HTERT RPE-1 (cell line): ENCODE results near the gene FCRL3.
"Not testable (repeated sequence)": the region's sequence is repeated elsewhere in the genome, so short reads cannot be mapped to it uniquely, and the experiment has no call there.

Experiments used
- in situ Hi-C: fragments of 300-500 bp; cut with MboI; formaldehyde crosslinking; loops from 4 replicates; pipeline ENCODE4 v1.14.3; 2020; ENCODE audit warnings: low sequenced_read_pairs

FCRL3 gene

GRCh38 chr1:157700732-157701131 lies at the start of gene FCRL3:
TSS of gene FCRL3 (minus strand) at chr1:157700769. CDS start at chr1:157700489, 280 bp downstream.
- in situ Hi-C loops, result no loop called here

DNA sequence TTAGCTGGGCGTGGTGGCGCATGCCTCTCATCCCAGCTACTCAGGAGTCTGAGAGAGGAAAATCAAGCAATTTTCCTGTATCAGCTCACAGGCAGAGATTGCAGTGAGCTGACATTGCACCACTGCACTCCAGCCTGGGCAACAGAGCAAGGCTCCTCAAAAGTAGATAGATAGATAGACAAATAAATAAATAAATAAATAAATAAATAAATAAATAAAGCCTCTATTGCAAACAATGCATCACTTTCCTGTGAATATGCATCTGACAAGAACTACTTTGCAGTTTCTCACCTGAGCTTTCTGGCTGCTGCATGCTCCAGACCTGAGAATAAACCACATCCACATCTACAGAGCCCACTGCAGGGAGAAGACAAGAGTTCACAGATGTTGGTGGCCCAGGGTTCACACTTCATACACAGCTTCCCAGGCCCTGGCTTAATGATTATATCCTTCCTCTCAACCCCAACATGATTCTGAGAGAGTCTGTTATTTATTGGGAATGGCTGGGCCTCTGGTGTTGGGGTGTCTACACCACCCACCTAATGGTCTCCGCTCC lies 47.8 kb upstream of the FCRL3 start:
- in situ Hi-C loops, result no loop called here

DNA sequence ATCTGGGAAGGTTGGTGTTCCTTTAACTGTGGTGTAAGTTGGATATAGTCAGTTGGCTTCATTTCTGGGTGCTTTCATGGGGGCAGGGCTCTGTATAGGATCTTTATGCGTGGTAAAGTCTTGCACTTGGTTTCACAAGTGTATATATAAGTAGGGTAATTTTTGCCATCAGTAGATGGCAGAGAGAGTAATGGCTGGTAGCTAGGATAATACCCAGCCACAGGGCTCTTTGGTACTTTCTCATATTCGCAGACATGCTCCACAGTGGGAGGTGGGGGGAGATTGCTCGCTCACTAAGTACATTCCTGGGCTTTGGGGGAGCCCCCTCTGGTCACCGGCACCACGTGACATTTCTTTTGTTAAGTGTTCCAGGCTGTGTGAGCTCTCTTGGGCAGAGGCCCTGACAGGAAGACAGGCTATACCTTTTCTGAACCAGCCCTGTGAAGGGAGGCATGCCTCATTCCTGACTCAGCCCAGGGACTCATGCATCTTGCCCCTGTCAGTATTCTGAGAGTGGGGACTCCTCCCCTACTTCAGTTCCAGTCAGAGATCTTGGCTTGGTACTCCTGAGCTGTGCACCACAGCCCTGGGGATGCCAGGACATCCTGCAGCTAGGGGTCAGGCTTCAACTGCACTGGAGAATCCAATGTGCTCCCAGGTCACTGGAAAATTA lies 38.8 kb upstream of the FCRL3 start:
- in situ Hi-C loops, result no loop called here

DNA sequence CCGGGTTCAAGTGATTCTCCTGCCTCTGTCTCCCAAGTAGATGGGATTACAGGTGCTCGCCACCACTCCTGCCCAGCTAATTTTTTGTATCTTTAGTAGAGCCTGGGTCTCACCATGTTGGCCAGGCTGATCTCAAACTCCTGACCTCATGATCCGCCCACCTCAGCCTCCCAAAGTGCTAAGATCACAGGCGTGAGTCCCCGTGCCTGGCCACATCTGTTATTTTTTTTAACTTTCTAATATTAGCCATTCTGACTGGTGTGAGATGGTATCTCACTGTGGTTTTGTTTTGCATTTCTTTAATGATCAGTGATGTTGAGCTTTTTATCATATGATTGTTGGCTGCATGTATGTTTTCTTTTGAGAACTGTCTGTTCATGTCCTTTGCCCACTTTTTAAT lies 35.4 kb upstream of the FCRL3 start:
- in situ Hi-C loops, result not testable (repeated sequence)

- in situ Hi-C loops, result no loop called here
These were observed 33.8 kb upstream of the FCRL3 start for GRCh38 chr1:157734321-157734720.

DNA sequence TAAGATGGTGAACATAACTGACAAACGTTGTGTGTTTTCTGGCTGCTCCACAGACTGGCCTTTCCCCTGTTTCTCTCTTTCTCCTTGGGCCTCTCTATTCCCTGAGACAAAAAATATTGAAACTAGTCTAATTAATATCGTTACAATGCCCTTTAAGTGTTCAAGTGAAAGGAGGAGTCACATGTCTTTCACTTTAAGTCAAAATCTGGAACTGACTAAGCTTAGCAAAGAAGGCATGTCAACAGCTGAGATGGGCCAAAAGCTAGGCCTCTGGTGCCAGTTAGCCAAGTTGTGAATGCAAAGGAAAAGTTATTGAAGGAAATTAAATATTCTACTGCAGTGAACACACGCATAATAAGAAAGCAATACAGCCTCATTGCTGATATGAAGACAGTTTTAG lies 32.2 kb upstream of the FCRL3 start:
- in situ Hi-C loops, result no loop called here

GRCh38 chr1:157725221-157725577 lies 24.6 kb upstream of the FCRL3 start:
- in situ Hi-C loops, result no loop called here

GRCh38 chr1:157724537-157725220 lies 24.1 kb upstream of the FCRL3 start:
- in situ Hi-C loops, result no loop called here

DNA sequence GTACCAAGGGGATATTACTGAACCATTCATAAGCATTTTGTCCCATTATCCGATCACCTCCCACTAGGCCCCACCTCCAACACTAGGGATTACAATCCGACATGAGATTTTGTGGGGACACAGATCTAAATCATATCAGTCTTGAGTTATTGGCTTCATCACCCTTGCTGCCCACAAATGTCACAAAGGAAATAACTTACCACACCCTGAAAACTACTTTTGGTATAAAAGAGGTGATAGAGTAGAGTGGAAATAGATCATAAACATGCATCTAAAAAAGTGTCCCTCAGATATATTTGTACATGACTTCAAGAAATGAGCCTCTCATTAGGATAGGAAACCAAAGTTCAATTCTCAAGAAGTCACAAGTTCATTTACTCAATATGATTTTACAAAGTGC lies 22.6 kb upstream of the FCRL3 start:
- in situ Hi-C loops, result no loop called here

GRCh38 chr1:157721985-157722384 lies 21.4 kb upstream of the FCRL3 start:
- in situ Hi-C loops, result no loop called here

DNA sequence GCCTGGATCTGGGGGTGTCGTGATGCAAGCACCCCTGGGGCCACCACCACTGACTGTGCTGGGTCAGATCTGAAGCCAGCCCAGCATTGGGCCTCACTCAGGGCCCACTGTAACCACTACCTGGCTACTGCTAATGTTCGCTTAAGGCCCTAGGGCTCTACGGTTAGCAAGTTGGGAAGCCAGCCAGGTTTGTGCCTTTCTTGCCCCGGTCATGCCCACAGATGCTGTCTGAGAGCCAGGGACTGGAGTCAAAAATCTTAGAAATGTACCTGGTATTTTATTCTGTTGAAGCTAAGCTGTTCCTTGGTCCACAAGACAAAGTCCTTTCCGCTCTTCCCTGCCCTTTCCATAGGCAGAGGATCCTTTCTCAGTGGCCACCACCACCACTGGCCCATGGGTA lies 15.2 kb upstream of the FCRL3 start:
- in situ Hi-C loops, result no loop called here

GRCh38 chr1:157711802-157712201 lies 11.2 kb upstream of the FCRL3 start:
- in situ Hi-C loops, result no loop called here

DNA sequence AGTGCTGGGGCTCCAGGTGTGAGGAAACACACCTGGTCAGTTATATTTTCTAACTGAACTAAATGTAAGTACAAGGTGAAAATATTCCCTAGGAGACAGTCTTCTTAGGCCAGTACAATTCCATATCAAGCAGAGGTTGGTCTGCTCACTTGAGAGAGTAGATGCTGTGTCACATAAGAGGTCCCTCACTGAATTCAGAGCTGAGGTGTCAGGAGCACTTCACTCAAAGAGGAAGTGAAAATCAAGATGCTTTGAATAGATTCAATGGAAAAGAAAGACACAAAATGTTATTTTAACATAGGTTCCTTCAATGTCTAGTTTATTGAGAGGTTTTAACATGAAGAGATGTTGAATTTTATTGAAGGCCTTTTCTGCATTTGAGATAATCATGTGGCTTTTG lies 4.3 kb upstream of the FCRL3 start:
- in situ Hi-C loops, result no loop called here

- in situ Hi-C loops, result no loop called here
These were observed 3.4 kb upstream of the FCRL3 start for GRCh38 chr1:157703981-157704380.

GRCh38 chr1:157702308-157702825 lies 1.8 kb upstream of the FCRL3 start:
- in situ Hi-C loops, result no loop called here

- in situ Hi-C loops, result no loop called here
These were observed 264 bp downstream of the FCRL3 start for GRCh38 chr1:157700305-157700704.

GRCh38 chr1:157697781-157698569 lies 2.6 kb downstream of the FCRL3 start:
- in situ Hi-C loops, result no loop called here

DNA sequence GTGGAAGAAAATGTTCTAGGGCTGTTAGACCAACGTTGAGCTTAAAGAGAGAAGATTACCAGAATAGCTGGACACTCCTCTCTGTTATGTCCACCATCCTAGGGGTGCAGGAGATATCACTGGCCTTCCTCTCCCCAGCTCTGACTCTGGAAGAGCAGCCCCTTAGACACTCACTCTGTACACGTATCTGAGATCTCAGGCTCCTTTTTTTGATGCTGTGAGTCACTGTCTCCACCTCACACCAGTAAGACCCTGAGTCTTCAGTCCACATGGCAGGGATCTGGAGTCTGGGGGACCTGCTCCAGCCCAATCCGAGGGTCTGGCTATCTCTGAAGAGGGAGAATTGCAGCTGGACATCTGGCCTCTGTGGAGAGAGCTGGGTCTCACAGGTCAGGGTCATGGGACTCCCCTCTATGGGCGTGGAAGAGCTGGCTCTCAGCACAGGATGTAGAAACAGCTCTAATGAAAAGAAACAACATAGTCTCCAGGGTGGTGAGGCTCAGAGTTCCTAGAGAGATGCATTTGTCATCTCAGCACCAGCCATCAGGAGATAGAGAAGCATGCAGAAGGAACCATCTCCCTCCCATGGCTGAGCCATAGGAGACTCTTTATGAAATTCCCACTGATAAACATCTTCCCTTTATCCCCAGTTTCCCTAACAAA lies 3.5 kb downstream of the FCRL3 start:
- in situ Hi-C loops, result no loop called here

- in situ Hi-C loops, result no loop called here
These were observed 5.2 kb downstream of the FCRL3 start for GRCh38 chr1:157695417-157695816.

DNA sequence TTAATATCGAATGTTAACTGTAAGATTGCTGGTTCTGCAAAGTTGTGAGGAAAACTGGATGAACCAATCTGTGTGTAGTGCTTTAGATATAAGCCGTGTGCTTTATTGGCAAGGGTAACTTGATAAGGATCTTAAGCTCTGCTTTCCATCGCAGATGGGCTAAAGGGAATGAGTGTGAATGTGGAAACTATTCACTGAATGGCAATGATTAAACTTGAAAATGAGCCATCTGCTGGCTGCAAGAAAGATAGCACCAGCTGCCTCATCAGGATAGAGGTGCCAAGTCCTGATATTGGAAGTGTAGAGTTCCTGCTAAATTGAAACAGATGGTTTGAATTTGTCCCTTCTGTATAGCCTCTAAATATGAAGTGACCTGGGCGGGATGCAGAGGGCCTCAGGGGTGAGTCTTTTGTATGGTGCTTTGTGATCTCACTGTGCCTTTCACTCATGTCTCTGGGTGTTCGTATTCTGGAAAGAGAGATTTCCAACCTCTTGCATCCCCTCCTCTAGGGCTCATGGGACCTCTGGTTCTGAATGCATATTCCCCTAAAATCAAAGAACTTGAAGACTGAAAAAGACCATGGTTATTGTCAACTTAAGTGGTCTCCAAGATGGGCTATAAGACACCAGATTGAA lies 9.2 kb downstream of the FCRL3 start:
- in situ Hi-C loops, result no loop called here
